SK-N-MC (cell line): ENCODE data around the gene MPP1.

ENCODE experiments used
- EZH2 ChIP-seq: fragments of 200-600 bp; sonication (generic); IDR thresholded peaks from one replicate; pipeline ENCODE4 v1.6.1; 2017; ENCODE audit warnings: antibody characterized with exemption
- FOXP2 ChIP-seq: optimal IDR thresholded peaks from 2 replicates; pipeline ENCODE3; 2011; ENCODE audit warnings: mild to moderate bottlenecking, moderate library complexity; ENCODE audit not compliant: insufficient read depth; ENCODE audit errors: extremely low read length, control extremely low read depth
- POLR2AphosphoS5 ChIP-seq: IDR thresholded peaks from 2 replicates; pipeline ENCODE4 v1.6.1; 2012; ENCODE audit warnings: mild to moderate bottlenecking, low read depth, low read length, borderline replicate concordance

- TF ChIP-seq EZH2, result no peak
- no peak for TF ChIP-seq POLR2AphosphoS5
- TF ChIP-seq FOXP2, result no peak
Measured at GRCh38 chrX:154774622-154775021, 30.7 kb downstream of the MPP1 start.
